NK-92 (cell line): ENCODE measurements around the gene USP36.
A peak's percentile ranks its signal among the peaks of the same experiment; 100 is the strongest.
"Not testable (repeated sequence)": the region's sequence is repeated elsewhere in the genome, so short reads cannot be mapped to it uniquely, and the experiment has no call there.

ENCODE experiments used
- DNase-seq: peaks from one replicate; lab custom pipeline; 2025; ENCODE audit not compliant: unreplicated experiment; lab: John Stamatoyannopoulos, UW

Gene USP36

DNA sequence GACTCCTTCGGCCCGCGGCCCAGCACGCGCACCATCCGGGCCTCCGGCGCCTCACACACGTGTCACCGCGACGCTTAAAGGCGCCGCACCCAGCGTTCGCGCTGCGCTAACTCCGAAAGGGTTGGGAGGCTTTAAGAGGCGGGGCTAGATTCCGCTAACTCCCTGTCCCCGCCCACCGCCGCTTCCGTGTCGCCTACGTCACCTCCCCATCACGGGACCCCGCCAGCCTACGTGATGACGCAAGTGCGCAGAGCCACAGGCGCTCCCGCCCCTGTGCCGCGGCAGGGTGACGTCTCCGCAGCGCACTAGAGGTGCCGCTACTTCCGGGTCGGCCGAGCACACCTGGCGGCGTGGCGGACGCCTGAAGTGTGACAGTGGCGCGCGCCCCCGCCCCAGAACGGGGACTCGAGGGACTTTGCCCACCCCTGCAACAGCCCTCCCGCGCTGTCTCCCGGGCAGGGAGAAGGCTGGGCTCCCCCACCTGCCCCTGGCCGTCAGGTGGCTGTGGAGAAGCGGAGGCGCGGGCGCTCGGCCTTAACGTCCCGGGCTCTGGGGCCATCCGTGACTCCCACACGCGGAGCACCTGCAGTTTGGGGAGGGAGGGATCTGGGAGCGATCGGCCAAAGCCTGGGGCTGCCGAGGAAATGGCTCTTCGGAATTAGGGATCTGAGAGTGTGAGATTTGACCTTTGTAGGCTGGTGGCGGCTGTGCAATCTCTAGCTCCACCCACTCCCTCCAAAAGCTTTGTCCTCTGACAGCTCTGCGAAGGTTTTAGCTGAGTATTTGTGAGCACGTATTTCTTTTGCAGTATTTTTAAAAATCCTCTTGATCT lies at the start of gene USP36:
USP36 (minus strand) TSS at position 35 of the 832 bp plus-strand sequence. CDS start 4,451 bp downstream, outside the sequence.
- DNase-seq, result peak; percentile 94

DNA sequence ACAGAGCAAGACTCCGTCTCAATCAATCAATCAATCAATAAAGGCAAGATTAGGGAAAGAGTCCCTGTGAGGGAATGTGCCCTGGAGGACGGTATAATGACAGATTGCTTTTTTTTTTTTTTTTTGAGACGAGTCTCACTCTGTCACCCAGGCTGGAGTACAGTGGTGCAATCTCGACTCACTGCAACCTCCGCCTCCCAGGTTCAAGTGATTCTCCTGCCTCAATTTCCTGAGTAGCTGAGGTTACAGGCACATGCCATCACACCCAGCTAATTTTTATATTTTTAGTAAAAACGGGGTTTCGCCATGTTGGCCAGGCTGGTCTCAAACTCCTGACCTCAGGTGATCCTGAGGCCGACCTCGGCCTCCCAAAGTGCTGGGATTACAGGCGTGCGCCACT lies 49.5 kb upstream of the USP36 start:
- not testable (repeated sequence) for DNase-seq

DNA sequence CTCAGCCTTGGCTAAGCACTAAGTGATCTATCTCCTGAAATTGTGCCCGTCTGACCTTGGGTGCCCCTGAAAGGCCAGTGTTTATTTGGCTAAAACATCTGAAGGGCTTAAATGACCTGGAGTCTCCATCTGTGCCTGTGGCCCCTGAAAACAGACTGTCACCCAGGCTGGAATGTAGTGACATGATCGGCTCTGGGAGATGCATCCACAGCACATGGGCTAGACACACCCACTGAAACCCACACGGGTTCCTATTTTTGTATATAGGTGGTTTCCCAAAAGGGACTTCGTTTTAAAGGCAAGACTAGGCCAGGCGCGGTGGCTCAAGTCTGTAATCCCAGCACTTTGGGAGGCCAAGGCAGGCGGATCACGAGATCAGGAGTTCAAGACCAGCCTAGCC lies 48.9 kb upstream of the USP36 start:
- DNase-seq, result no peak

DNA sequence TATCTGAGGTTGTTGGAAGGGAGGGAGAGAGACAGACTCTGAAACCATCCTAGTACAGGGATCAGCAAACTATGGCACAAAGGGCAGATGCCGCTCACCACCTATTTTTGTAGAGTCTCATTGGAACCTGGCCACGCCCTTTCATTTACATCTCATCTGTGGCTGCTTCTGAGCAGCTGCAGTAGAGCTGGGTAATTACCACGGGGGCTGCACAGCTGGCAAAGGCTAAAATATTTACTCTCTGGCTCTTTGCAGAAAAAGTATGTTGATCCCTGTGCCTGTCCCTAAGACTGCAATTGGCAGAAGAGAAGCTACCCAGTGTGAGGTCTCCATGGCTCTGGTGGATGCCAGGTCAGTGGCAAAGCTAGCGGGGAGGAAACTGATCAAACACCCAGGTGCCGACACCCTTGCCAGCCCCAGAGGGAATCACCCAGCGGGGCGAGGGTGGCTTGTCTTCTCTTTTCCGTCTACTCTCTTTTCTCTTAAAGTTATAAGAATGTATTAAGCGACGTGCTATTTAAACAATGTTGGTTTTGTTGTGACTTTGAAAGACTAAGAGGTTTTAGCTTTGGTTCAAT lies 48.4 kb upstream of the USP36 start:
- DNase-seq, result no peak

DNA sequence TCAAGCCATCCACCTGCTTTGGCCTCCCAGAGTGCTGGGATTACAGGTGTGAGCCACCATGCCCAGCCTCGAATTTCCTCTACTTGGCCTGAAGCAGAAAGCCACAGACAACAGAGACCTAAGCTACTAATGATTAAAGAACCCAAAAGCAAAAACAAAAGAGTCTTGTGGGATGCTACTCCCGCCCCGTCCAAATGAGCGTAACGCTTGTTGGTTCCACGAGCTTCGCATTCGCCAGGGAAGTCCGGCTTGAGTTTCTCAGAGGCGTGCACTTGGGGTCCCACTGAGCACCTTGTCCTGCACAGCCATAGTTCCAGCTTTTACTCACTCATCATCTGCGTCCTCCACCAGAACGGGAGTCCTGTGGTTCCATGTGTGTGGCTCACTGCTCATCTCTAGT lies 46.3 kb upstream of the USP36 start:
- no peak for DNase-seq

DNA sequence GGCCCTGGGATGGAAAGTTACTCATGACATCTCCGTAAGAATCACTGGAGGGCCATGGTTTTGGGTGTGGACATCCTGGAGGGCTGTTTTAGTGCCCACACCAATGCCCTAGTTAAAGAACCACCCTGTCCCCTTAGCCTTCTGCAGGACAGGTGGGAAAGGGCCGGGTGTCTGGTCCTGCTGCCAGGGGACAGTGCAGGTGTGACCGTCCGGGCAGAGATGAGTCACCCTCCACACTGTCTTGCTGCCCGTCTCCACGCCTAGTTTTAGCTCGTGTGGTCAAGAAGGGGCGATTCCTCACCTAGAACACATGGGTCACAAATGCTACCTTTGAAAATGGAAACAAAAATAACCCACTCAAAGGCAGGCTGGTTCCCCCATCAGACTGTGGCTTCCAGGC lies 45.3 kb upstream of the USP36 start:
- DNase-seq, result no peak

DNA sequence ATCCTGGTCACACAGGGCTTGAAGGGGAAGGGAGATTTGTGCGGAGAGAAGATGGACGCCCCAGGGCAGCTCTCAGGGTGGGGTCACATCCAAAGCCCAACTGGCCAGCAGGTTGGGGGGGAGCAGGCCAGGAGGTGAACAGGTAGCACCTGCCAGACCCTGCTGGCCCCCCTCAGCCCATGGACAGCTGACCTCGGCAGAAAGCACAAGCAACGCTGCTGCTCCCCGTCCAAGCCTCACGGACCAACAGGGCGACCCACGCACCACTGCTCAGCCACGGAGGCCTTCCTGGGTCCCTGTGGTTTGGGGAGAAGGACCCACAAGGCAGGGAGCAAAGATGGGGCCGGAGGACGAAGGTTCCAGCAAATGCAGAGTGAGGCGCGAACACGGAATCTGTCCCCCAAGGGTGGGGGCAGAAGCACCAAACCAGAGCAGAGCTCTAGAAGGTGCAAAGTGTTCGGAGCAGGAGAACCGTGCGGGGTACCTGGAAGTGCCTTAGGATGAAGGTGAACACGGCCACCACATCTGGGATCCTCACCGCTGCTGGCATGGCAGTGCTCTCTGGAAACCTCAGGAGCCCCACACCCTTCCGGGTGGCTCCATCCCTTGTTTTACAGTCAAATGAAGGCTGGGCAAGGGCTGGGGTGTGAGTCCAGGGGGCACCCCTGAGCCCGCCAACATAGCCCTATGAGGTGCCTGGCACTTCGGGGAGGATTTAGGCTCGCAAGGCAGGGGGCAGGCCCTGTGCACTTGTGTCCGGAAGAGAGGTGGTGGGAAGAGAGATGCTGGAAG lies 44.5 kb upstream of the USP36 start:
- DNase-seq, result no peak

DNA sequence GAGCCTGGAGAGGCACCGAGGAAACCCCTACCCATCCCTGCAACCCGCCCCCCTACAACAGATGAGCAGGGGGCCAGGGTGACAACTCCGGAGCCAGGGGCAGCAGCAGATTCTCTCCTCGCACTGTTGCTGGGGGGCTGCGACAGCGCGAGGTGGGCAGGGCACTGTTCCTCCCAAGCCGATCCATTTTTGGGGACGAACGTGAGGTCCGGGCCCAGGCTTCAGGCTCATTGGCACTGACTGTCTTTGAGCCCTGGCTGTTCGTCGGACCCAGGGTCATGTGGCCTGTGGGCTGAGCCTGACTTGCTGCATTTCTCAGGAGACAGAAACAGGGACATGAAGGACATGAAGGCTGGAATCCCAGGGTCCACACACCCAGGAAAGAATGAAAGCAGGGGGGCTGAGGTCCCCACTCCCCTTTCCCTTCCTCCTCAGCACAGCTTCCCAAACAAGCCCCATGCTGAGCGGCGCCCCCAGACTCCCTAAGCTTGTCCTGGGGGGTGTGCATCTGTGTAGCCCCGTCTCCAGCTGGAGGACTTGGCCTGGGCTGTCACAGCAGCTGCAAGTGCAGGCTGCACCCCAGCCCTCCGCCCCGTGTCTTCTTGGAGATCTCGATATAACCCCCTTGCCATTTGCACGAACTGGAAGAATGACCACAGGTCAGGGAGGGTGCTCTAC lies 43.7 kb upstream of the USP36 start:
- no peak for DNase-seq

DNA sequence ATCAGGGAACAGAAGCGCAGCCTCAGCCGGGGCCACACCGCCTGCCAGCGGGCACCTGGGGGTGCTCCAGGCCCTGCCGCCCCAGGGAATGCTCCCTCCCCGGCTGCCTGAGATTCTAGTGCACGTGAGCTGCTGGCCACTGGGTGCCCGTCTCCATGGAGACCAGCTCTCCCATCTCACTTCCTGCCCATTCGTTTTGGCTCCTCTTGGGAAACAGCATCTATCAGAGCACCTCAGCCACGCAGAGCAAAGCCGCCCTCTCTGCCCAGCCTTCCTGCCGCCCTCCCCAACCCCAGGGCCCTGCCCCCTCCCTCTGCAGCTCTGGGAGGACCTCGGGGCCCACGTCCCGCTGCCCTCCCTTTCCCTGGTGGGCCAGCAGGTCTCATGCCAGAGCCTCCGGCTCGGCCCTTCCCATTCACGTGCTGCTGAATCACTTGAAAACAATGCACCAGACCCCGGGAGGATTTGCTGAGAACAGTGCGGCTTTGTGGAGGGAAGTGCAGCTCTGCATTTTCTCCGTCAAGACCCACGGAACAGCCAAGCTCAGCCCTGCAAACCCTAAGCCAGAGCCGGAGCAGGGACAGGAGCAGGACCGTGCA lies 43.0 kb upstream of the USP36 start:
- no peak for DNase-seq

DNA sequence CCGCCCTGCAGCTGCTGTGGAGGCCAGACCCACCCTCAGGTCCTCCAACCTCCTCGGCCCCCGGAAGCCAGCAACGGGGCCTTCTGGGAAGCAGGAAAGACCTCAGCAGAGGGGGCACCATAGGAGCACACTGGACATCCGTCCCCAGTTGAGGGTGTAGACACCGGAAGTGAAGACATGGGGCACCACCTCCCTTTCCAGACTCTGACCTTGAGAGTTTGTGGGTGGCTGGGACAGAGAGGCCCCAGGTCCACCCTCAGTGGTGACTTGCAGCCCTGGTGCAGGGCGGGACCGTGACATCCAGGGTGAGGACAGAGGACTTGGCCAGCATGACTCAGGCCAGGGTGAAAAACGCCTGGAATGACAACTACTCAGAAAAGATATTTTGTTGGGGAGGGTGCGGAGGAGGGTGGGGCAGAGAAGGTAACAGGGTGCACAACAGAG lies 42.5 kb upstream of the USP36 start:
- no peak for DNase-seq

DNA sequence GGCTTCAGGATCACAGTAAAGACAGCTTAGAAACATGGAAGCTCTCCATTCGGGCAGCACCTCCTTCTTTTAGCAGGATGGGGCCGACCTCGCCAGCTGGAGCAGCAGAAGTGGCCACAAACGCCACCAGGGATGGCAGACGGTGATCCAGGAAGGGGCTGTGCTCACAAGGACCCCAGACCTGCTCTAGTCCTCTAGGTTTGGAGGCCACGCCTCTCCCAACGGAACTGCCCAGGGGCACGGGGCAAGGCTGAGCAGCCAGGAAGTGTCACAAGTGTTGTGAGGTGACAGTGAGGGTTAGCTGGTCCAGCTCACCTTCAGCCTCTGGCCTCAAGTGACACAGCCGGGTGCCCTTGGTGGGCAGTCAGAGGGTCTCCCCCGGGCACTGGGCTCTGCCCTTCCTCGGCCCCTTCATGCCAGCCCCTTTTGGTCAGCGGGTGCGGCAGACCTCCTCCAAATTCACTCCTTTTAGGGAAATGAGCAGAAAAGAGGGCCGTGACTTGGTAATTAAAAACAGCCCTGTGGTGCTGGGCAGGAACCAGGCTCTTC lies 42.0 kb upstream of the USP36 start:
- DNase-seq, result no peak

DNA sequence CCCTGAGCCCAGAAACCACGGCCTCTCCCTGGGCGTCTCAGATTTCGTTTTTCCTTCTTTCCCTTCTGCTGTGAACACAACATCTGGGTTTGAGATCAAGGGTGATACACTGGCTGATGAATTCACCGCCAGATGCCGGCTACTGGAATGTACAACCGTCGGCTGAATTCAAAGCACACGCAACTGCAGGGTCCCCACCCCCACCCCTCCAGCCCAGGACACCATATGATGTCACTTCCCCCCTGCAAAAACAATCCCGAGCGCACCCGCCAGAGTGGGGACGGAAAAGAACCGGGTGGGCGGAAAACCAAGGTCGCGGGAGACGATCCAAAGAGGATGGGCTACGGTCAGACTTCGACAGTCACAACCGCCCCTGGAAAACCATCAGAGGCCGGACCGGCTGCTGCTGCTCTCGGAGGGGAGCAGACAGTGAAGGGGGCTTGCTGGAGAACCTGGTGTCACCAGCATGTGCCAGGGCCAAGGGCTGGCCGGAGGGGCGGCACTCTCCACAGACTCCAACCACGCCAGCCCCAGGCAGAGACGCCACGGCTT lies 39.1 kb upstream of the USP36 start:
- DNase-seq, result no peak

DNA sequence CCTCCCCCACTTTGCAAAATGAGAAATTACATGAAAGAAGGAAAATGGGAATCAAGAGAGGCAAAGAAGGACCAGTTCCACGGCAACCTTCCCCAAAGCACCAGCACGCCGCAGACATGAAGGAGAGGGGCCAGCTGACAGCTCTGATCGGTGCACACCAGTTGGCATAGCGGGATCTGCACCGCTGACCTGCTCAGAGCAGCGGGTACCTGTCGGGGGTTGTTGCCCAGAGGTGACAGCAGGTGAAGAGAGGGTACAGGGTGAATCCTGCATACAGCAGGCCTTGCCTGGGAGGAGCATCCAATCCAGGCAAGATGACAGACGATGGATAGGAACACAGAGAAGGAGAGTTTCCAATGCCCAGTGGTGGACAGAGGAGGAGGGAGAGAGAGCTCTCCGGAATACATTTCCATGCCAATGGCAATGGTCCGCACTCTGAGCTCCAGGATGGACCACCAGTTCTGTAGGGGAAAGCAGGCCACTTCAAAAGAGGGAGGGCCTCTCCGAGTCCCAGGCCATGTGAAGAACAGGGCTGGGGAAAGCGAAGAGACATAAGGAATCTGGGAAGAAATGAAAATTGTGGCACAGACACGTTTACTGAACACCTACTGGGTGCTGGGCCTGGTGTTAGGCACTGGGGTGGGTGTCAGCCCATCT lies 38.4 kb upstream of the USP36 start:
- no peak for DNase-seq

DNA sequence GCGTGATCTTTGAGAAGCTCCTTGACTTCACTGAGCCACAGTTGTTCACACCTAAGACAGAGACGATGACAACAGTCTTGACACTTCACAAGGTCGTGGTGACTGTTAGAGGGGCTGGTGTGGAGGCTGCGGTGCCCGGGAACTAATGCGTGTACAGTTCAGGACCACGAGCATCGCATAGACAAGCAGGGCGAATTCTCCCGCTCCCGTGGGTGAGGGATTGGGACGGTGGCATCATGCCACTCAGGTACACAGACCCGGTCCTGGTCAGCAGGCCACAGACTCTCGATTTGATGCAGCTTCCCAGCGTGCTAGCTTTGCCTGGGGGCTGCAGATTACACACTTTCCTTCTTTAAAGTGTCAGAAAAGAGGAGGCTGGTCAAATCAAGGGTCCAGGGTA lies 37.6 kb upstream of the USP36 start:
- DNase-seq, result no peak

DNA sequence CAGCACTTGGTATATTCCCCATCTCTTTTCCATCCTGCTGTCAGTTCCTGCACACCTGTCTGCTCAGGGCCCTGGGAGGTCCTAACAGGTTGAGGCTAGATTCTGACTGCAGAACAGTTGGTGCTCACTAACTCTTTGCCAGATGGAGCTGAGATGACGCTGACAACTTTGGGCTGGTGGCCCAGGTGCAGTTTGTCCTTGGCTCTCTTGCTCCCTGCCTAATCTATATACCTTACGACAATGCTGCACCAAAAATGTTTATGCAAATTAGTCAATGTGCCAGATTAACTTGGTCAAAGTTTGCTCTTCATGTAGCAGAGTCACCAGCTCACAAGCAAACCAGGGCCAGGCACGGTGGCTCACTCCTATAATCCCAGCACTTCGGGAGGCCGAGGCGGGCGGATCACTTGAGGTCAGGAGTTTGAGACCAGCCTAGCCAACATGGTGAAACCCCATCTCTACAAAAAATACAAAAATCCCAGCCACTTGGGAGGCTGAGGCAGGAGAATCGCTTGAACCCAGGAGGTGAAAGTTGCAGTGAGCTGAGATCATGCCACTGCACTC lies 36.4 kb upstream of the USP36 start:
- not testable (repeated sequence) for DNase-seq

DNA sequence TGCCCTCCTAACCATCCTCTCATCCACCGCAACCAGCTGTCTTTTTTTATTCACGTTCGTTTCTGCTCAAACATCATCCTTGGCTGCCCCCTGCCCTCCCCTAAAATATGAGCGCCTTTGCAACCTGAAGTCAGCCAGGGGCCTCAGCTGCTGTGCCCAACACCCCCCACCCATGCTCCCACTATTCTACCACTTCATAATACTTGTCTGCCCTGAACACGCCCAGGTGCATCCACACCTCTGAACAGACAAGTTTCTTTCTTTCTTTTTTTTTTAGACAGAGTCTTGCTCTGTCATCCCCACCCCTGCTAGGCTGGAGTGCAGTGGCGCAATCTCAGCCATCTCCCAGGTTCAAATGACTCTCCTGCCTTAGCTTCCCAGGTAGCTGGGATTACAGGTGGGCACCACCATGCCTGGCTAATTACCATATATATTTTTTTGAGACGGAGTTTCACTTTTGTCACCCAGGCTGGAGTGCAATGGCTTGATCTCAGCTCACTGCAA lies 35.5 kb upstream of the USP36 start:
- DNase-seq, result no peak

DNA sequence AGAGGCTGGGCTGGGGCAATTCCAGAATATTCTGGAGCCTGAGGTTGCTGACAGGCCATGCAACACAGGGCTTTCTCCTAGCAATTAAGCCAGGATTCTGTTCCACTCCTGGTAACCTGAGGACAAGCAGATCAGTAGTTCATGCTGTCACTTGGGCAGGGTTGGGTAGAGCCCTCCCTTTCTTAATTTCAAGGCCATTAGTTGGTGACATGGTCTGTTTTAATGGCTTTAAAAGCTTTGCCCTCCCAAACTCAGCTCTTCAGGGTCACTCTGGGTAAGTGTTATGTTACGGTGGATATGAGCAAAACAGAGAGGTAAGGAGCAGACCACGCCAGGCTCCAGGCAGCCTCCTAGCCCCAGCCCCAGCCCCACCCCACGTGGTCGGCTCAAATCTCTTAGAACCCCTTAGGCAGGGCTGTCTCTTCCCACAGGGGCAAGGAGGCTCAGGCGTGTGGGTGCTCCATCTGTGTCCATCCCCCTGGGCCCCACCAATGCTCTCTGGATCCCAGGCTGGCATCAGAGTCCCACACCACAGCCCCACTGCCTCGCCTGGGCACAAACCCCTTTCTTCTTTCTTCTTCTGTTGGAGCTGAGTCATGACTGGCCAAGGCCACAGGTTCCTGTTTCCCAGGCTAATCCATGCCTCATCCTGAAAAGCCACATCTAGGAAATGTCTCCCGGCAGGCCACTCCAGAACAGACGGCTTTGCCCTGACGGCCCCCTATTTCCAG lies 34.9 kb upstream of the USP36 start:
- no peak for DNase-seq

DNA sequence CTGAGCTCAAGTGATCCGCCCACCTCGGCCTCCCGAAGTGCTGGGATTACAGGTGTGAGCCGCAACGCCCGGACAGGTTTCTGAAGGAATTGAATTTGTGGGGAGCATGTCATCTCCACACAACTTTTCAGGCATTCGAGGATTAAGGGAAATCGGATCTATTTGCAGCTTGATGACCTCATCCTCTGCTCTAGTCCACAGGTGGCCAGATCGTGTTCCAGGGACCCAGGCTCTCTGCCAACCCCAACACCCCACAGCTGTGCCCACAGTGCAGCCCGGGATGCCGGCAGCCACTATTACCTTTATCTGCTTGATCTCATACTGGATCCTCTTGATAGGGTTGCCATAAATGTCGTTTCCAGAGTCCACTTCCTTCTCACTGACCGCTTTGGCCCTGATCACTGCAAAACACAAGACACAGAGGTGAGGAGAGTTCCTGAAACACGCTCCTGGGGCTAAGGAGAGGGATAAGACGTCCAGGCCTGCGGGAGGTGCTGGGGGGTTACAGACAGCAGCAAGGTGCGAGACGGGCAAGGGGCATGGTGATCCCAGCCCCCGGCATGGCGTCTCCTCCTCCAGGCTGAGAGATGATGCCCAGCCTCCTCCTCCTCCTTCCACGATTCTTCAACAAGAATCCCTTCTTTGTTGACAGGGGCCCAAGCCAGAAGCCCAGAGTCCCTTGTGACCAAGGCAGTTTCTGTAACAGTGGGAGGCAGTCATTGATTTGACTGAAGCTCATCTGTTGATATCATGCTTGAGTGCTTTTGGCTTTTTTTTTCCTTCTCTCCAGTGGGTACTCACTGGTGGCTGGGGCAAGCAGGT lies 33.1 kb upstream of the USP36 start:
- no peak for DNase-seq
